Osteocyte (in vitro differentiated cells): ENCODE results near the gene ZNF302. TPM values are rescaled to one million over a fixed set of nuclear protein-coding genes. Genes with fewer than 3 reads are reported as not detected.

Experiments used
- DNase-seq: peaks from one replicate; pipeline ENCODE4 v3.0.0; 2021; ENCODE audit warnings: mixed read lengths; ENCODE audit not compliant: unreplicated experiment; ENCODE audit errors: extremely low spot score
- H3K27ac Mint-ChIP-seq: one replicate; pipeline ENCODE4 v1.8.0; 2021; ENCODE audit warnings: mild to moderate bottlenecking, mixed read lengths; ENCODE audit not compliant: unreplicated experiment
- H3K27me3 Mint-ChIP-seq: one replicate; pipeline ENCODE4 v1.8.0; 2021; ENCODE audit warnings: mixed read lengths; ENCODE audit not compliant: unreplicated experiment
- H3K36me3 Mint-ChIP-seq: one replicate; pipeline ENCODE4 v1.8.0; 2021; ENCODE audit warnings: mixed read lengths; ENCODE audit not compliant: unreplicated experiment
- H3K4me1 Mint-ChIP-seq: one replicate; pipeline ENCODE4 v1.8.0; 2021; ENCODE audit warnings: mixed read lengths; ENCODE audit not compliant: unreplicated experiment
- H3K4me3 Mint-ChIP-seq: one replicate; pipeline ENCODE4 v1.8.0; 2021; ENCODE audit warnings: mild to moderate bottlenecking, moderate library complexity, mixed read lengths; ENCODE audit not compliant: unreplicated experiment
- H3K9me3 Mint-ChIP-seq: one replicate; pipeline ENCODE4 v1.8.0; 2021; ENCODE audit warnings: mixed read lengths; ENCODE audit not compliant: unreplicated experiment
- CTCF ChIP-seq: fragments of 200-600 bp; sonication (generic); IDR thresholded peaks from 2 replicates; pipeline ENCODE4 v1.5.0; 2021; ENCODE audit warnings: antibody characterized with exemption, mild to moderate bottlenecking, moderate library complexity
- total RNA-seq: library from RNA; stranded (reverse); gene quantifications from 2 replicates; pipeline ENCODE4 v1.2.1, GENCODE V29; 2021

Gene ZNF302
- total RNA-seq, 1 donor from 2014 or later, result 34.7 TPM

GRCh38 chr19:34671972-34672371, 5.5 kb upstream of the ZNF302 start:
- no peak for DNase-seq
- H3K27me3 Mint-ChIP-seq, result no peaks in the 10 kb centered on the region

GRCh38 chr19:34673590-34673989, 3.9 kb upstream of the ZNF302 start:
- Mint-ChIP-seq H3K36me3 (peaks cover 9% of the 10 kb centered on the region), H3K9me3 (no peaks in the 10 kb centered on the region), H3K27me3 (no peaks in the 10 kb centered on the region), H3K4me1 (peaks cover 15% of the 10 kb centered on the region), H3K4me3 (no peak overlapping the region), H3K27ac (no peak overlapping the region)
- TF ChIP-seq CTCF, result no peak
- DNase-seq, result no peak

More at GRCh38 chr19:34671972-34672371, 5.5 kb upstream of the ZNF302 start:
- Mint-ChIP-seq H3K27ac (no peak overlapping the region), H3K4me1 (peaks cover 11% of the 10 kb centered on the region), H3K9me3 (no peaks in the 10 kb centered on the region), H3K4me3 (no peak overlapping the region), H3K36me3 (peaks cover 4% of the 10 kb centered on the region)
- no peak for TF ChIP-seq CTCF

GRCh38 chr19:34675250-34675649, 2.2 kb upstream of the ZNF302 start:
- peaks cover 25% of the 10 kb centered on the region for H3K36me3 Mint-ChIP-seq
- no peak for TF ChIP-seq CTCF
- no peak overlapping the region for H3K4me3 Mint-ChIP-seq
- no peak overlapping the region for H3K27ac Mint-ChIP-seq
- H3K9me3 Mint-ChIP-seq, result peaks cover 7% of the 10 kb centered on the region
- H3K4me1 Mint-ChIP-seq, result peaks cover 23% of the 10 kb centered on the region
- DNase-seq, result no peak
- no peaks in the 10 kb centered on the region for H3K27me3 Mint-ChIP-seq

- peaks cover 13% of the 10 kb centered on the region for H3K9me3 Mint-ChIP-seq
- no peak for DNase-seq
- peaks cover 23% of the 10 kb centered on the region for H3K4me1 Mint-ChIP-seq
- no peak overlapping the region for H3K27ac Mint-ChIP-seq
- peaks cover 31% of the 10 kb centered on the region for H3K36me3 Mint-ChIP-seq
- H3K4me3 Mint-ChIP-seq, result no peak overlapping the region
- no peak for TF ChIP-seq CTCF
- H3K27me3 Mint-ChIP-seq, result no peaks in the 10 kb centered on the region
Observed at GRCh38 chr19:34675919-34676318, 1.6 kb upstream of the ZNF302 start.

GRCh38 chr19:34676697-34677385, 637 bp upstream of the ZNF302 start, which contains the start of gene SCGB2B2:
TSS of gene SCGB2B2 (minus strand) at chr19:34677159. CDS start at chr19:34594563, 82,596 bp downstream.
- Mint-ChIP-seq H3K36me3 (peaks cover 40% of the 10 kb centered on the region), H3K4me3 (peak within 1 kb of the TSS; percentile 96), H3K4me1 (peaks cover 23% of the 10 kb centered on the region), H3K27ac (peak within 1 kb of the TSS; percentile 99), H3K27me3 (no peaks in the 10 kb centered on the region), H3K9me3 (peaks cover 13% of the 10 kb centered on the region)
- no peak for DNase-seq
- peak; percentile 38 for TF ChIP-seq CTCF
